GM21360 (cell line): ENCODE data around the gene FKBP3.

Source experiments
- ATAC-seq: cut with Tn5 transposase; IDR thresholded peaks from one replicate; pipeline ENCODE4 v1.9.1; 2021; ENCODE audit warnings: mild to moderate bottlenecking, moderate library complexity; ENCODE audit not compliant: unreplicated experiment

Gene FKBP3

GRCh38 chr14:45065956-45066355 is 68.3 kb downstream of the FKBP3 start:
- ATAC-seq, result no peak
